NT2/D1 (cell line): ENCODE measurements around the gene LSM12.
"Not testable (repeated sequence)": the region's sequence is repeated elsewhere in the genome, so short reads cannot be mapped to it uniquely, and the experiment has no call there.

Experiments used
- SUZ12 ChIP-seq: IDR thresholded peaks from 2 replicates; pipeline ENCODE4 v1.6.1; 2011; ENCODE audit not compliant: insufficient read length, insufficient read depth; ENCODE audit errors: extremely low read depth
- ZNF274 ChIP-seq: IDR thresholded peaks from 2 replicates; pipeline ENCODE4 v1.6.1; 2011; ENCODE audit warnings: mild to moderate bottlenecking, low read depth, low read length

DNA sequence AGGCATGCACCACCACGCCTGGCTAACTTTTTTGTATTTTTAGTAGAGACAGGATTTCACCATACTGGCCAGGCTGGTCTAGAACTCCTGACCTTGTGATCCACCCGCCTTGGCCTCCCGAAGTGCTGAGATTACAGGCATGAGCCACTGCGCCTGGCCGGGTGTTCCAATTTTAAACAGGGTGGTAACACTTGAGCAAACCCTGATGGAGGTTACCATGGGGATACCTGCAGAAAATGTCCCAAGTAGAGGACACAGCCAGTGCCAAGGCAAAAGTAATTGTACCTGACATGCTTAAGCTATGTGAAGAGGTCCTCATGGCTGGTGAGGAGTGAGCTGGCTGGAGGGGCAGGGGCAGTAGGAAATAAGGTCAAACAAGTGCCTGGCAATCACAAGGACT, 69.3 kb downstream of the LSM12 start:
- TF ChIP-seq ZNF274, SUZ12: not testable (repeated sequence)
